Activated CD4-positive, alpha-beta T cell treated with anti-CD3 and anti-CD28 coated beads, Interleukin-2, Interleukin-6, amounts not matched to agents 100 ng/mL and 50 ng/mL, durations not matched to agents 16 hours and 8 hours (primary cell): ENCODE measurements around the gene STXBP2.
A peak's percentile ranks its signal among the peaks of the same experiment; 100 is the strongest.

ENCODE experiments used
- DNase-seq: peaks from one replicate; pipeline ENCODE4 v3.0.0-alpha.2; 2020

STXBP2 gene

GRCh38 chr19:7635670-7636069, 1.2 kb upstream of the STXBP2 start:
- no peak for DNase-seq

GRCh38 chr19:7636317-7636690, 606 bp upstream of the STXBP2 start:
- no peak for DNase-seq

GRCh38 chr19:7637374-7638256, 705 bp downstream of the STXBP2 start:
- DNase-seq: peak; percentile 22

- DNase-seq: no peak
Observed at GRCh38 chr19:7638802-7639465, 2.0 kb downstream of the STXBP2 start.

- DNase-seq: no peak
Observed at GRCh38 chr19:7639863-7640348, 3.0 kb downstream of the STXBP2 start.

GRCh38 chr19:7640803-7641202, 3.9 kb downstream of the STXBP2 start:
- DNase-seq: no peak

GRCh38 chr19:7641290-7642276, 4.7 kb downstream of the STXBP2 start:
- no peak for DNase-seq

GRCh38 chr19:7642295-7643030, 5.6 kb downstream of the STXBP2 start:
- no peak for DNase-seq

- DNase-seq: no peak
Observed at GRCh38 chr19:7643031-7643415, 6.1 kb downstream of the STXBP2 start.

GRCh38 chr19:7643629-7644549, 7.0 kb downstream of the STXBP2 start:
- peak; percentile 19 for DNase-seq

GRCh38 chr19:7644550-7644877, 7.6 kb downstream of the STXBP2 start:
- DNase-seq: no peak

- DNase-seq: no peak
Observed at GRCh38 chr19:7645163-7645562, 8.3 kb downstream of the STXBP2 start.

- DNase-seq: no peak
Observed at GRCh38 chr19:7645656-7646425, 8.9 kb downstream of the STXBP2 start.

GRCh38 chr19:7646426-7646700, 9.5 kb downstream of the STXBP2 start:
- no peak for DNase-seq

- no peak for DNase-seq
Observed at GRCh38 chr19:7647156-7647555, 10.2 kb downstream of the STXBP2 start.

GRCh38 chr19:7648265-7649014, 11.5 kb downstream of the STXBP2 start:
- DNase-seq: no peak

- DNase-seq: no peak
Observed at GRCh38 chr19:7650148-7650547, 13.2 kb downstream of the STXBP2 start.

GRCh38 chr19:7652061-7652641, 15.2 kb downstream of the STXBP2 start:
- peak; percentile 87 for DNase-seq

GRCh38 chr19:7654401-7654800, 17.5 kb downstream of the STXBP2 start:
- no peak for DNase-seq

GRCh38 chr19:7655581-7655980, 18.7 kb downstream of the STXBP2 start:
- no peak for DNase-seq
